ENCODE data around the gene MME.

MME gene

DNA sequence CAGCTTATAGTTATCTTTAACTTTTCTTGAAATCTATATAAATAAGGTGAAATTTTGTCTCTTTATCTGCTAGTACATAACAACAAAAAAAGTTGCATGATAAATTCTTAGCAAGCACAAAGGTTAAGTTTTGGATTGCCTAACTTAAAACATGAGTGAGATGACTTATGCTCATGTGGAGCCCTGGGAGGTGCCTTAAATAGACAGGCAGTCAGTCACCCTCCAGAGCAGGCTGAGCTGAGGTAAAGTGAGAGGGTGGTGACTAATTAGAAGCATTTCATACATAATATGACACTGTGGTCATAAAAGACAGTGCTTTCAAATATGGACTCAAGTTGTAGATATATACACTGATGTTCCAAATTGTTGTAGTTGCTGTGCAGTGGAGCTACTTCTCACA is 14.6 kb upstream of the MME start:
- Histone ChIP-seq H3K36me3 (ENCODE audit: insufficient read depth) (no peaks in the 10 kb centered on the region), H3K27me3 (ENCODE audit: insufficient read depth, low read depth) (no peaks in the 10 kb centered on the region), H3K27ac (no peak overlapping the region), H2AFZ (ENCODE audit: low read depth) (no peak overlapping the region), H3K4me3 (IDR thresholded peaks at IDR 0.05; ENCODE audit: insufficient read depth, low read depth, low read length) (no peak overlapping the region), H3K9ac (no peak overlapping the region), H3K79me2 (ENCODE audit: insufficient read depth, low read depth) (no peaks in the 10 kb centered on the region), H3K4me2 (no peak overlapping the region), H4K20me1 (ENCODE audit: insufficient read depth) (no peaks in the 10 kb centered on the region), H3K4me1 (ENCODE audit: low read depth, poor library complexity, severe bottlenecking) (no peaks in the 10 kb centered on the region)
- TF ChIP-seq CTCF (conservative IDR thresholded peaks at IDR 0.05; ENCODE audit: low read depth, low read length) = no peak

DNA sequence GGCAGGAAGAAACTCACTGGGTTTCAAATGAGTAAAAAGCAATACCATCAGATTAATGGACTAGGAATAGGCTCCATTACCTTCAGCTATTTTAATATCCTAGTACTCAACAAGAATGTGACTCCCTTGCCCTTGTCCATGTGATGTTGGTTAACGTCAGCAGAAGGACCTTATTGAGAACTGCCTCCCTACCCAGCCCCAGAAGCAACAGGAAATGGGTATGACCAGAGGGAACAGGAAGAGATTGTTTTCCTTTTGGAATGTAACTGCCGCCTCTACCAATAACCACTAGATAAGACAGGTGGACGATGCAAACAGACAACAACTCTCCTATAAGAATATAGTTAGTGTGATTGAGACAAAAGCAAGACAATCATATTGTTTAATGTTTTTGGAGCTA is 10.4 kb upstream of the MME start:
- Histone ChIP-seq H2AFZ (ENCODE audit: low read depth) (no peak overlapping the region), H3K79me2 (ENCODE audit: insufficient read depth, low read depth) (no peaks in the 10 kb centered on the region), H3K36me3 (ENCODE audit: insufficient read depth) (no peaks in the 10 kb centered on the region), H3K4me2 (no peak overlapping the region), H3K27ac (no peak overlapping the region), H3K9ac (no peak overlapping the region), H3K27me3 (ENCODE audit: insufficient read depth, low read depth) (no peaks in the 10 kb centered on the region), H4K20me1 (ENCODE audit: insufficient read depth) (no peaks in the 10 kb centered on the region), H3K4me3 (IDR thresholded peaks at IDR 0.05; ENCODE audit: insufficient read depth, low read depth, low read length) (no peak overlapping the region), H3K4me1 (ENCODE audit: low read depth, poor library complexity, severe bottlenecking) (no peaks in the 10 kb centered on the region)
- TF ChIP-seq CTCF (conservative IDR thresholded peaks at IDR 0.05; ENCODE audit: low read depth, low read length) = no peak

GRCh38 chr3:155070316-155070715 is 9.8 kb upstream of the MME start:
- Histone ChIP-seq H3K9ac (no peak overlapping the region), H4K20me1 (ENCODE audit: insufficient read depth) (no peaks in the 10 kb centered on the region), H2AFZ (ENCODE audit: low read depth) (no peak overlapping the region), H3K27me3 (ENCODE audit: insufficient read depth, low read depth) (no peaks in the 10 kb centered on the region), H3K4me2 (no peak overlapping the region), H3K4me3 (IDR thresholded peaks at IDR 0.05; ENCODE audit: insufficient read depth, low read depth, low read length) (no peak overlapping the region), H3K4me1 (ENCODE audit: low read depth, poor library complexity, severe bottlenecking) (no peaks in the 10 kb centered on the region), H3K36me3 (ENCODE audit: insufficient read depth) (no peaks in the 10 kb centered on the region), H3K27ac (no peak overlapping the region), H3K79me2 (ENCODE audit: insufficient read depth, low read depth) (no peaks in the 10 kb centered on the region)
- no peak for TF ChIP-seq CTCF (conservative IDR thresholded peaks at IDR 0.05; ENCODE audit: low read depth, low read length)

DNA sequence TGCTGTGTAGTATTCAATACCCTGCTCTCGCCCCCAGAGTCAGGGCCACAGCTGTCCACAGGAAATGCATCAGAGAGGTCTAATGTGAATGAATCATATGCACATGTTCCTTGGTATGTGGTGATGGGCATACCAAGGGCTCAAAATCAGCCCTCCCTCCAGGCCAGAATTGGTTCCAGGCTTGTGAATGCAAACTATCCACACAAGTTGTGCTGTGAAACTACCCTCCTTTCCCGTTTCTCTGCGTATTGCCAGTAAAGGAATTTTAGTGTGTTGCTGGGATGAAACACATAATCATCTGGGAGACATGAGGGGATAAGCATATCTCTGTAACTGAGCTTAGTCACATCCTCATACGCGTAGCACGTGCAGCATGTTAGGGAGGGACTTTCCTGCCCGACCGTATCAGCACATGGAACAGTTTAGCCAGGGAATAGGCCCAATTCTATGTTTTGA is 9.2 kb upstream of the MME start:
- TF ChIP-seq CTCF (conservative IDR thresholded peaks at IDR 0.05; ENCODE audit: low read depth, low read length) = no peak

More for the DNA sequence above, 9.2 kb upstream of the MME start:
- no peak overlapping the region for H2AFZ ChIP-seq (ENCODE audit: low read depth)
- no peak overlapping the region for H3K9ac ChIP-seq
- no peaks in the 10 kb centered on the region for H3K27me3 ChIP-seq (ENCODE audit: insufficient read depth, low read depth)
- no peaks in the 10 kb centered on the region for H3K36me3 ChIP-seq (ENCODE audit: insufficient read depth)
- H3K4me2 ChIP-seq = no peak overlapping the region
- no peaks in the 10 kb centered on the region for H3K4me1 ChIP-seq (ENCODE audit: low read depth, poor library complexity, severe bottlenecking)
- no peaks in the 10 kb centered on the region for H3K79me2 ChIP-seq (ENCODE audit: insufficient read depth, low read depth)
- no peak overlapping the region for H3K27ac ChIP-seq
- H3K4me3 ChIP-seq (IDR thresholded peaks at IDR 0.05; ENCODE audit: insufficient read depth, low read depth, low read length) = no peak overlapping the region
- no peaks in the 10 kb centered on the region for H4K20me1 ChIP-seq (ENCODE audit: insufficient read depth)

Measured in KMS-11 (cell line).